SK-N-SH (cell line): ENCODE measurements around the gene OVAAL.

ENCODE experiments used
- CHD2 ChIP-seq: fragments of 150-350 bp; IDR thresholded peaks from 2 replicates; pipeline ENCODE4 v1.6.1; 2018; ENCODE audit warnings: low read length; ENCODE audit not compliant: partially characterized antibody
- GATA2 ChIP-seq: sonication (generic); formaldehyde crosslinking; IDR thresholded peaks from 2 replicates; pipeline ENCODE4 v1.5.0; 2020; ENCODE audit warnings: mild to moderate bottlenecking, missing genetic modification reagents
- POLR2AphosphoS5 ChIP-seq: IDR thresholded peaks from 2 replicates; pipeline ENCODE4 v1.6.1; 2012; ENCODE audit warnings: low read depth, low read length
- REST ChIP-seq: IDR thresholded peaks from 2 replicates; pipeline ENCODE4 v1.6.1; 2012; ENCODE audit warnings: mild to moderate bottlenecking, low read depth, low read length, moderate library complexity
- RFX5 ChIP-seq: IDR thresholded peaks from 2 replicates; pipeline ENCODE4 v1.6.1; 2012; ENCODE audit warnings: mild to moderate bottlenecking, improper control_type of control experiment, low read length
- SMC3 ChIP-seq: IDR thresholded peaks from 2 replicates; pipeline ENCODE4 v1.6.1; 2012; ENCODE audit warnings: low read depth, low read length, improper control_type of control experiment
- TAF1 ChIP-seq: IDR thresholded peaks from 2 replicates; pipeline ENCODE4 v1.6.1; 2012; ENCODE audit warnings: low read depth, mild to moderate bottlenecking, low read length, moderate library complexity, borderline replicate concordance
- TF ChIP-seq, protein P1 (sequence below): fragments of 200-600 bp; sonication (generic); IDR thresholded peaks from 2 replicates; pipeline ENCODE4 v1.6.1; 2017; ENCODE audit warnings: antibody characterized with exemption, mild to moderate bottlenecking, moderate library complexity
- TF ChIP-seq, protein P2 (sequence below): IDR thresholded peaks from 2 replicates; pipeline ENCODE4 v1.4.0; 2012; ENCODE audit warnings: low read depth
- TF ChIP-seq, protein P3 (sequence below): IDR thresholded peaks from 2 replicates; pipeline ENCODE4 v1.4.0; 2012; ENCODE audit warnings: low read depth, borderline replicate concordance

DNA sequence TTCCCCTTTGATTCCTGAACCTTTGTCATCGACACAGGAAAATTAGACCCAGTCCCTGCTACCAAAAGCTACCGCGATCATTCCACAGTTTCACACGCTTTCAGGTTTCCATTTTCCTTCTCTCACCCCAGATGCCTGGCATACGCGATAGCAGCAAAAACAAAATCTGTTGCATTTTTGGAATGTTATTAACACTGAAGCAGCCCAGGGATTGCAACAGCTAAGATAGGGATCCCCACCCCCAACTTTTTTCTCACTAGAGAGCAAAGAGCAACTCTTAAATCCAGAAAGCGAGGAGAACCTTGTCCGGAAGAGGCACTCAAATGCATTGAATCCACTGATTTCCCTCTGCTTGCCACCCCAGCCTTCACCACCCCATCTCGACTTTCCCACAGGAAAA, 8.9 kb downstream of the OVAAL start:
- TF ChIP-seq, protein P1, sequence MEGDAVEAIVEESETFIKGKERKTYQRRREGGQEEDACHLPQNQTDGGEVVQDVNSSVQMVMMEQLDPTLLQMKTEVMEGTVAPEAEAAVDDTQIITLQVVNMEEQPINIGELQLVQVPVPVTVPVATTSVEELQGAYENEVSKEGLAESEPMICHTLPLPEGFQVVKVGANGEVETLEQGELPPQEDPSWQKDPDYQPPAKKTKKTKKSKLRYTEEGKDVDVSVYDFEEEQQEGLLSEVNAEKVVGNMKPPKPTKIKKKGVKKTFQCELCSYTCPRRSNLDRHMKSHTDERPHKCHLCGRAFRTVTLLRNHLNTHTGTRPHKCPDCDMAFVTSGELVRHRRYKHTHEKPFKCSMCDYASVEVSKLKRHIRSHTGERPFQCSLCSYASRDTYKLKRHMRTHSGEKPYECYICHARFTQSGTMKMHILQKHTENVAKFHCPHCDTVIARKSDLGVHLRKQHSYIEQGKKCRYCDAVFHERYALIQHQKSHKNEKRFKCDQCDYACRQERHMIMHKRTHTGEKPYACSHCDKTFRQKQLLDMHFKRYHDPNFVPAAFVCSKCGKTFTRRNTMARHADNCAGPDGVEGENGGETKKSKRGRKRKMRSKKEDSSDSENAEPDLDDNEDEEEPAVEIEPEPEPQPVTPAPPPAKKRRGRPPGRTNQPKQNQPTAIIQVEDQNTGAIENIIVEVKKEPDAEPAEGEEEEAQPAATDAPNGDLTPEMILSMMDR = no peak
- TF ChIP-seq REST = no peak
- no peak for TF ChIP-seq SMC3
- TF ChIP-seq RFX5 = no peak
- TF ChIP-seq GATA2 (CRISPR knock-in tag) = no peak
- TF ChIP-seq CHD2 = no peak
- TF ChIP-seq, protein P2, sequence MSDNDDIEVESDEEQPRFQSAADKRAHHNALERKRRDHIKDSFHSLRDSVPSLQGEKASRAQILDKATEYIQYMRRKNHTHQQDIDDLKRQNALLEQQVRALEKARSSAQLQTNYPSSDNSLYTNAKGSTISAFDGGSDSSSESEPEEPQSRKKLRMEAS = no peak
- TF ChIP-seq, protein P3, sequence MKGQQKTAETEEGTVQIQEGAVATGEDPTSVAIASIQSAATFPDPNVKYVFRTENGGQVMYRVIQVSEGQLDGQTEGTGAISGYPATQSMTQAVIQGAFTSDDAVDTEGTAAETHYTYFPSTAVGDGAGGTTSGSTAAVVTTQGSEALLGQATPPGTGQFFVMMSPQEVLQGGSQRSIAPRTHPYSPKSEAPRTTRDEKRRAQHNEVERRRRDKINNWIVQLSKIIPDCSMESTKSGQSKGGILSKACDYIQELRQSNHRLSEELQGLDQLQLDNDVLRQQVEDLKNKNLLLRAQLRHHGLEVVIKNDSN = no peak
- no peak for TF ChIP-seq POLR2AphosphoS5
- no peak for TF ChIP-seq TAF1
